Parathyroid adenoma (tissue), 2 donors: ENCODE measurements around the gene STPG4.

Experiments used
- H2AFZ ChIP-seq: fragments of 300-600 bp; sonication (generic); one replicate; pipeline ENCODE4 v1.7.0; 2017; ENCODE audit warnings: antibody characterized with exemption, mild to moderate bottlenecking
- H3K27ac ChIP-seq: fragments of 300-600 bp; sonication (generic); one replicate; pipeline ENCODE4 v1.7.0; 2017
- H3K27me3 ChIP-seq: fragments of 300-600 bp; sonication (generic); one replicate; pipeline ENCODE4 v1.7.0; 2017; ENCODE audit warnings: low read length; ENCODE audit not compliant: control insufficient read depth, insufficient read depth
- H3K36me3 ChIP-seq: fragments of 300-600 bp; sonication (generic); one replicate; pipeline ENCODE4 v1.7.0; 2017; ENCODE audit warnings: low read length; ENCODE audit not compliant: control insufficient read depth, insufficient read depth
- H3K4me1 ChIP-seq: fragments of 300-600 bp; sonication (generic); one replicate; pipeline ENCODE4 v1.7.0; 2017; ENCODE audit warnings: control low read depth
- H3K4me2 ChIP-seq: fragments of 300-600 bp; sonication (generic); one replicate; pipeline ENCODE4 v1.7.0; 2017; ENCODE audit warnings: low read length
- H3K4me3 ChIP-seq: fragments of 300-600 bp; sonication (generic); one replicate; pipeline ENCODE4 v1.7.0; 2017; ENCODE audit warnings: low read depth, low read length
- H3K79me2 ChIP-seq: fragments of 300-600 bp; sonication (generic); one replicate; pipeline ENCODE4 v1.7.0; 2017; ENCODE audit warnings: control low read depth
- H3K9ac ChIP-seq: fragments of 300-600 bp; sonication (generic); one replicate; pipeline ENCODE4 v1.7.0; 2017; ENCODE audit warnings: mild to moderate bottlenecking
- H3K9me3 ChIP-seq: fragments of 300-600 bp; sonication (generic); one replicate; pipeline ENCODE4 v1.7.0; 2017; ENCODE audit warnings: low read length; ENCODE audit not compliant: control insufficient read depth
- CTCF ChIP-seq: fragments of 300-600 bp; sonication (generic); IDR thresholded peaks from one replicate; pipeline ENCODE4 v1.7.0; 2017; ENCODE audit warnings: antibody characterized with exemption, mild to moderate bottlenecking
- donor health status: primary hyperparathyroidism.

Gene STPG4

GRCh38 chr2:47039489-47039870 is 115.6 kb downstream of the STPG4 start:
- TF ChIP-seq CTCF, result no peak
- Histone ChIP-seq H3K4me1 (peaks cover 2% of the 10 kb centered on the region), H3K9me3 (no peaks in the 10 kb centered on the region), H3K27ac (no peak overlapping the region), H3K36me3 (no peaks in the 10 kb centered on the region), H3K4me3 (no peak overlapping the region), H3K79me2 (no peaks in the 10 kb centered on the region), H3K4me2 (no peak overlapping the region), H3K27me3 (no peaks in the 10 kb centered on the region), H3K9ac (no peak overlapping the region), H2AFZ (no peak overlapping the region)

GRCh38 chr2:47038656-47039488 is 116.2 kb downstream of the STPG4 start:
- Histone ChIP-seq H3K79me2 (no peaks in the 10 kb centered on the region), H3K9me3 (no peaks in the 10 kb centered on the region), H3K4me2 (no peak overlapping the region), H2AFZ (no peak overlapping the region), H3K9ac (no peak overlapping the region), H3K4me3 (no peak overlapping the region), H3K27ac (no peak overlapping the region), H3K36me3 (no peaks in the 10 kb centered on the region), H3K4me1 (peaks cover 8% of the 10 kb centered on the region), H3K27me3 (no peaks in the 10 kb centered on the region)
- TF ChIP-seq CTCF, result no peak

- peaks cover 15% of the 10 kb centered on the region for H3K4me1 ChIP-seq
- H3K36me3 ChIP-seq, result no peaks in the 10 kb centered on the region
- H3K27me3 ChIP-seq, result no peaks in the 10 kb centered on the region
- no peaks in the 10 kb centered on the region for H3K9me3 ChIP-seq
- no peak overlapping the region for H2AFZ ChIP-seq
- no peak for TF ChIP-seq CTCF
- H3K4me3 ChIP-seq, result no peak overlapping the region
- no peak overlapping the region for H3K4me2 ChIP-seq
- no peak overlapping the region for H3K9ac ChIP-seq
- no peak overlapping the region for H3K27ac ChIP-seq
- no peaks in the 10 kb centered on the region for H3K79me2 ChIP-seq
These were observed 117.4 kb downstream of the STPG4 start for GRCh38 chr2:47037678-47038077.
